ENCODE results near the gene TMOD1.

- TF ChIP-seq, protein P1, sequence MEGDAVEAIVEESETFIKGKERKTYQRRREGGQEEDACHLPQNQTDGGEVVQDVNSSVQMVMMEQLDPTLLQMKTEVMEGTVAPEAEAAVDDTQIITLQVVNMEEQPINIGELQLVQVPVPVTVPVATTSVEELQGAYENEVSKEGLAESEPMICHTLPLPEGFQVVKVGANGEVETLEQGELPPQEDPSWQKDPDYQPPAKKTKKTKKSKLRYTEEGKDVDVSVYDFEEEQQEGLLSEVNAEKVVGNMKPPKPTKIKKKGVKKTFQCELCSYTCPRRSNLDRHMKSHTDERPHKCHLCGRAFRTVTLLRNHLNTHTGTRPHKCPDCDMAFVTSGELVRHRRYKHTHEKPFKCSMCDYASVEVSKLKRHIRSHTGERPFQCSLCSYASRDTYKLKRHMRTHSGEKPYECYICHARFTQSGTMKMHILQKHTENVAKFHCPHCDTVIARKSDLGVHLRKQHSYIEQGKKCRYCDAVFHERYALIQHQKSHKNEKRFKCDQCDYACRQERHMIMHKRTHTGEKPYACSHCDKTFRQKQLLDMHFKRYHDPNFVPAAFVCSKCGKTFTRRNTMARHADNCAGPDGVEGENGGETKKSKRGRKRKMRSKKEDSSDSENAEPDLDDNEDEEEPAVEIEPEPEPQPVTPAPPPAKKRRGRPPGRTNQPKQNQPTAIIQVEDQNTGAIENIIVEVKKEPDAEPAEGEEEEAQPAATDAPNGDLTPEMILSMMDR (IDR thresholded peaks at IDR 0.05; ENCODE audit: low read depth, low read length, poor library complexity, severe bottlenecking), result no peak
- no peak for TF ChIP-seq EZH2phosphoT487 (IDR thresholded peaks at IDR 0.05; ENCODE audit: borderline replicate concordance, low read length)
Observed at GRCh38 chr9:97553141-97553540, 51.7 kb downstream of the TMOD1 start.

All from DOHH2 (cell line).